H1 (cell line): ENCODE results near the gene GNB1. TPM values are rescaled to one million over a fixed set of nuclear protein-coding genes. Genes with fewer than 3 reads are reported as not detected.

Source experiments
- EZH2 ChIP-seq: fragments of 200-600 bp; sonication (generic); IDR thresholded peaks from 2 replicates; pipeline ENCODE4 v1.7.1; 2012; ENCODE audit warnings: low read depth, mild to moderate bottlenecking, moderate library complexity, low read length, inconsistent platforms; ENCODE audit not compliant: severe bottlenecking
- RXRA ChIP-seq: IDR thresholded peaks from 2 replicates; pipeline ENCODE4 v1.6.1; 2011; ENCODE audit warnings: low read depth, mild to moderate bottlenecking, low read length, moderate library complexity; ENCODE audit not compliant: insufficient read depth
- SRF ChIP-seq: IDR thresholded peaks from 2 replicates; pipeline ENCODE4 v1.6.1; 2011; ENCODE audit warnings: mild to moderate bottlenecking, low read depth, low read length, moderate library complexity
- TAF7 ChIP-seq: optimal IDR thresholded peaks from 2 replicates; pipeline ENCODE3; 2011; ENCODE audit warnings: low read depth, mild to moderate bottlenecking, inconsistent platforms, low read length, moderate library complexity, borderline replicate concordance
- polyA plus RNA-seq, 7 experiments: library from polyadenylated mRNA; depleted of rRNA in 3 of 7; stranded (reverse) in 5 of 7; unstranded in 2 of 7; fragments of >200 nt in 5 of 7; fragments of 200-250 nt in 2 of 7; gene quantifications; 1 replicate in 5 of 7; 2 replicates in 1 of 7; 4 replicates in 1 of 7; pipeline versions ENCODE4 v1.2.1 to v1.2.3, GENCODE V29; 2011 to 2013; ENCODE audit warnings: missing spikeins in 2 of 7, mixed read lengths in 2 of 7
- total RNA-seq: library from RNA; stranded (reverse); fragmentation: NEBNext Ultra II Directional; extraction: Animal tissue kit (Norgen Biotek cat#: 25700); gene quantifications from 2 replicates; pipeline ENCODE4 v1.2.1, GENCODE V29; 2021

The GNB1 gene
- total and polyA plus RNA-seq, 2 of the 8 experiments (the other 6 are each of a cell fraction or from before 2014, with no cell fraction given): 343 to 382 TPM

DNA sequence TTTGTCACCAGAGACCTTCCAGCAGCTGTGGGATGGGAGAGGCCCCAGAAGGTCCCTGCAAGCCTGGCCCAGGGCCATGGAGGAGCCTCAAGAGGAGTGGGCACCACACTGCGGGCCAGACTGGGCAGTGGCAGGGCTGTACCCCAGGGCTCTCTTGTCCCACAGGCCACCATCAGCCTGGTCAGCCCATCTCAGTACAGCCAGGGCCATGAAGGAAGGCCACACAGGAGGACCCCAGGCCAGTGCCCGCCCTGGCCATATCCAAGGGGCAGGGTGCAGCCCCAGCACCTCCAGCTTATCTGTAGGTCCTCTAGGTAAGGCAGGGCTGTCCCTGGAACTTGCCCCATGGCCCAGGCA is 3.1 kb upstream of the GNB1 start (continued):
- TF ChIP-seq SRF (no peak), RXRA (no peak), TAF7 (no peak), EZH2 (no peak)
